ENCODE results near the gene DCAF8L2.
"Not testable (repeated sequence)": the region's sequence is repeated elsewhere in the genome, so short reads cannot be mapped to it uniquely, and the experiment has no call there.

The DCAF8L2 gene

GRCh38 chrX:27590044-27590443, at the start of gene DCAF8L2:
Gene DCAF8L2, plus strand, starts transcription at chrX:27590344. Its CDS starts 156,552 bp downstream, at chrX:27746896.
- no peak for DNase-seq

DNA sequence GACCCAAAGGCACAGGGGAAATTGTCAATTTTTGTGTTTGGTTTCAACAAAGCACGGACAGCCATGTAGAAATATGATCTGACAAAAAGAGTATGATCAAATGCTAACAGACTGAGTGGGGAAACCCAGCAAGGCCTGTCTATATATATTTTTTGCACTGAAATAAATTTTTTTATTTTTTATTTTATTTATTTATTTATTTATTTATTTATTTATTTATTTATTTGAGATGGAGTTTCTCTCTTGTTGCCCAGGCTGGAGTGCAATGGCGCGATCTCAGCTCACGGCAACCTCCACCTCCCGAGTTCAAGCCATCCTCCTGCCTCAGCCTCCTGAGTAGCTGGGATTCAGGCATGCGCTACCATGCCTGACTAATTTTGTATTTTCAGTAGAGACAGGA, 49.0 kb upstream of the DCAF8L2 start:
- not testable (repeated sequence) for DNase-seq

DNA sequence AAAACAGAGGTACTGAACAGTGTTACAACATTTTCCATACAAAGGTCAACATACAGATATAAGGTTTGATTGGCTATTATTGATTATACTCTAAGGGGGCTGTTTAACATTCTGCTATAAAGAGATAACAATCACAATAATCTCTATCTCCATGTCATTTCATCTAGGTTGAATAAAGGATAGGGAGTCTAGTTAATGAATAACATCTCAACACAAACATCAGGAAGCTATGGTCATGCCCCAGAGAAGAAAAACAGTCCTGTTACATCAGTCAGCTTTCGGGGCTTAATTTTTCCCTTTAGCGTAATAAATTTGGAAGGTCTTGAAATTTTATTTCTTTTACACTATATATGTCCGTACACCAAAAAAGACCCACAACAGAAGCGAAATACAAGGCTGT, 41.5 kb upstream of the DCAF8L2 start:
- DNase-seq = no peak

DNA sequence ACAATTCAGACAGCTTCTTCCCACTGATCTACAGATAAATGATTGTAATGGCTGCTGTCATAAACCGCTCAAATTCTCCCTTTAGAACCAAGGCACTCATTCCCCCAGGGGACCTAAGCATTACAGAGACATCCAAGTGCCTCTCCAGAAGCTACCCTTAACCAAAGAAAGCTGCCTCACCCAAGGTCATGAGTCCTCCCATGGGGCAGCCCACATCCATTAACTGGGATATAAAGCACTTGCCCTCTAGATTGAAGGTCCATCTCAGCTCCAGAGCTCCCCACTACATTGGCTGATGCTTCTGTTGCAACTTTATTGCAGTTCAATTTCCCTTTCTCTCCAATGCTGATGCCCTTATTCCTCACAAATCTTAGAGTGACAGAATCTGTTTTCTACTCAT, 40.5 kb upstream of the DCAF8L2 start:
- DNase-seq = no peak

GRCh38 chrX:27555514-27555913, 34.6 kb upstream of the DCAF8L2 start:
- DNase-seq = no peak

GRCh38 chrX:27565992-27566391, 24.2 kb upstream of the DCAF8L2 start:
- no peak for DNase-seq

GRCh38 chrX:27571164-27571563, 19.0 kb upstream of the DCAF8L2 start:
- no peak for DNase-seq

DNA sequence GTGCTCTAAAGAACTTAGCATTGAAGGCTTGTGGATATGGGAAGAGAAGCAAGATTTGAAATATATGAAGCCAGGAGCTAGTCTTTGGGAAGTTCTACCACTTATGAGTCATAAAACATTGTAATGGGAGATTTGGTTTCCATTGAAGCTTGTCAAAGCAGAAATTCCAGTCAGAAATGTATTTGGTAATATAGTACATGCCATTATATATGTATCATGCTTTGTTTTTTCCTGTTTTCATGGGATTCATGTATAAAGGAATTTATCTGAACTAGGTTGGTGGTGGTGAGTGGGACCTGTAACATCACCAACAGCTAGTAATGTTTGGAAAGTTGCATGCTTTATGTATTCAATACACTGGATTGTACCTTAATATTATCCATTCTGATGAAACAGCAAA, 14.6 kb upstream of the DCAF8L2 start:
- DNase-seq = no peak

DNA sequence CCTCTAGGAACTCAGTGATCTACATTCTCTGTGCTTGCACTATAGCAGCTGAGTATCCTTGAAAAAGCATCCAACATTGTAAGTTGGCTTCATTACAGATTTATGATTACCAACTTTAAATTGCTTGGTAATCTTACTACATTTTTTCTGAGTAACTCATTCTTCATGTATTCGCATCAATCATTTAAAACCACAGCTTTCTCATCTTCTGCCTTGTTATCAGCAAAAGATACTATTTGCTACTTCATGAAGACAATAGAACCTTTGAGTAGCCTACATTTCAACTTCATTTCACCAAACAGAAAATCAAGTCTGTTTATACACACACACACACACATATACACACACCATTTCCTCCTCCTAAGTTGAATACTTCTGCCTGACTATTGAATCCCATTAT, 6.2 kb upstream of the DCAF8L2 start:
- DNase-seq = no peak

- DNase-seq = no peak
Observed at GRCh38 chrX:27591938-27592337, 1.8 kb downstream of the DCAF8L2 start.

DNA sequence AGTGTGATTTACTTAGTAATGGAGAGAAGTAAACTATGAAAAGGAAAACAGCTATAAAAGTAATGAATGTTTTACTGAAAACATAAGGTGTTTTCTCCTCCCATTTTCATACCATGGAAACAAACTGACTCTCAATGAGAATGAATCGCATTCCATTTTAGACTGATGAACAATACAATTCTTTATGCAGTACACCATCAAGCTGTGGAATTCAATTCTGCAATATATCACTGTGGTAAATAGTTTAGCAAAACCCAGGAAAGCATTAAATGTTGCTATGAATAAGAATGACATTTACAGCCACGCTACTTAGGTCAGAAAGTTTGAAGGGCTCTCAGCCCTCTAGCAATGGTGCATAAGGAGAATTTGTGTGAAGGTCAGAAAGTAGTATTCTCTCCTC, 7.4 kb downstream of the DCAF8L2 start:
- no peak for DNase-seq

GRCh38 chrX:27598312-27598711, 8.2 kb downstream of the DCAF8L2 start:
- DNase-seq = no peak

GRCh38 chrX:27599928-27600327, 9.8 kb downstream of the DCAF8L2 start:
- DNase-seq = no peak

- DNase-seq = no peak
Observed at GRCh38 chrX:27600686-27601085, 10.5 kb downstream of the DCAF8L2 start.

GRCh38 chrX:27608671-27609070, 18.5 kb downstream of the DCAF8L2 start:
- DNase-seq = no peak

DNA sequence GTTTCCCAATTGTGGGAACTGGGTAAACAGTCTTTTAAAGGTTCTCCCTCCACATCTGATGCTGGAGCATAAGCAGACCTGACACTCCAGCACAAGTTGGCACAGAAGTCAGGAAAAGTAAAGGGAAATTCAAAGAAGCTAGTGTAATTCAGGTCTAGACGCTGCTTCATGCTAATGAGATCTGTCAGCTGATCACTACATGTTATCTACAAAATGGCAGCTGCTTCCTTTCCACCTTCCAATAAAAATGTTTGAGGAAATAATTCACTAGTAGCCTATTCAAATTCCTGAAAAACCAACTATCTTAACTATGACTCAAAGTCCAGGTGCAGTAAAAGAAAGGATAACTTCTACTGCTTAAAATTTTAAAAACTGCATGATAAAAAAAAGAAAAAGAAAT, 29.3 kb downstream of the DCAF8L2 start:
- DNase-seq = no peak

GRCh38 chrX:27619975-27620374, 29.8 kb downstream of the DCAF8L2 start:
- DNase-seq = no peak

DNA sequence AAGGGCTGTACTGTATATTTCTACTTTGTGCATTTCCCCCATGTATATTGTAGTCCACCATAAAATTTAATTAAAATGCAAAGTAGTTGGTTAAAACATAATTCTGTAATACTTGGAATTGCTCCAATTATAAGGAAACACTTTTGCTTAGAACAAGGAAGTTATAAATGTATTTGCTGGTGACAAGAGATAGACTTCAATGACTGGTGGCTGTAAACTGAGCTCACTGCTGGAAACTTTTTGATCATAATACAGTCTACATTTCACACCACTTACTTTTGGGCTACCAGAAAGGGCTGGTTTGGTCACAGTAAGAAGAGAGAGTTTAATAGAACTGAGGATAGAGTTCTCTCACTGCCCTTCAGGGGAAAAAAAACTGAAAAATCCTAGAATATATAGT, 32.7 kb downstream of the DCAF8L2 start:
- DNase-seq = no peak

DNA sequence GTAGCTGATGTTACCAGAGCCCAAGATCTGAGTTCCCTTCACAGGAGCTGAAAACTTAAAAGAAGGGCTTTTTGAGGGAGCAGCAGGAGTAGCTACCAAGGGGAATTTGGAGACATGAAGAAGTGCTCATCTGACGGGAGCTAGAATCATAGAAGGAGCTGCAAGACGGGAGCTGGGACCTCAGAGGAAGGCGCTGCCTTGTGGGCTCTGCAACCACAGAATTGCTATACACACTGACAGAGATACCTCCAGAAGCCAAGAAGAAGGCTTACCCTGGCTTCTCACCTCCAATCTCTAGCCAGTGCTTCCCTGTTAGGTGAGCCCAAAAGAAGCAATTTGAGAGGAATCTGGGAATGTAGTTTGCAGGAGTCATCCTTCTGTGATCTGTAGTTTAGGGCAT, 35.9 kb downstream of the DCAF8L2 start:
- no peak for DNase-seq

DNA sequence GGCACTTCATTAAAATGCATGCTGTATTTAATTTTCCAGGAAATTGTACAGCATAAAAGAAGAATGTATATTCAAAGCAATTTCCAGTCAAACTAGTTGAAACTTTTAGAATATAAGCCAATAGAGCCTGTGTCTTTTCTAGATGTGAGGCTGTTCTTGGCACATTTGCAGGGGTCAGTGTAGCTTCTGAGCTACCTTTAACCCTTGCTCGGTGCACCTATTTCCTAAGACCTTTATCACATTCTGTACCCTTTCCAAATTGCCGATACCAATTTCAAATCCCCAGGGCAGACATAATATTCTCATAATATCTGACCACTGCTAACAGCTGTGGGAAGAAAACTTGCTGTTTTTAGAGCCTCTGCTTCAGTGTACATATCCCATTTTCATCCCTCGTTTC, 43.2 kb downstream of the DCAF8L2 start:
- DNase-seq = no peak

GRCh38 chrX:27656581-27656980, 66.4 kb downstream of the DCAF8L2 start:
- no peak for DNase-seq

DNA sequence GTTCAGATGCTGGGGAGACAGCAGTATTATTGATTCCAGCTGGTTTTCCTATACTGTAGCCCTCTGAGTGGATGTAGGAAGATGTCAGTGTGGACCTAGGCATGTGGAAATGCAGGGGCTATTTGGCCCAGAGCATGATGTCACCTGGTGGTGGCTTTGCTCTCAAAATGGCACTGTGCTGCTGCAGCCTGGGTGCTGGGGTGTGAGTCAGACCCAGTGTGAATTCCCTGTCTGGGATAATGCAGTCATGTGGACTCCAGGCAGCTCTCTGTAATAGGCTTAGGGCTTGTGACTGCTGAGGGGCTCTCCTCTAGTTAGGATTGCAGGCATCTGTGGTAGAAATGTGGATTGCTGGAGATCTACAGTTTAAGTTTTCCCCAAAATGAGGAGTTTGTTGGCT, 70.7 kb downstream of the DCAF8L2 start:
- no peak for DNase-seq

GRCh38 chrX:27671234-27671633, 81.1 kb downstream of the DCAF8L2 start:
- no peak for DNase-seq

GRCh38 chrX:27674491-27674890, 84.3 kb downstream of the DCAF8L2 start:
- no peak for DNase-seq

GRCh38 chrX:27675493-27675892, 85.3 kb downstream of the DCAF8L2 start:
- no peak for DNase-seq

DNA sequence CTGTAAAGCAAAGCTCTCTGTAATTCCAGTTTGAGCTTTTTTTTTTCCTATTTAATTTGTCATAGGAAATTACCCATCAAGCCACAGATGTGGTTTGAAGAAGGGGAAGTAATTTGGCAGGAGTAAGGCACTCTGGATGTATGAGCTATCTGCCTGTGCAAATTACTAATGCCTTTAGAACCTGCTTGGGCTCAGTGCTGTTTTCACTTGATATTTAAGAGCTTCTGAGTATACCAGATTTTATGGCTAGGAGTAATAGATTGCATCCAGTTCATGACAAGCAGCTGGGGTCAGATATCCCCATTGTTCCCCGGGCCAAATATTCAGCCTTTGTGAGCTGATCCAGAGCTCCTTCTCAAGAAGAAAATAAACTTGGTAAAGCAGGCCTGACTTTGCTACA, 89.1 kb downstream of the DCAF8L2 start:
- no peak for DNase-seq

Measured in CD4-positive, alpha-beta T cell treated with Interleukin-4 for 4 hours (primary cell).